ENCODE results near the gene AVP.

The AVP gene

GRCh38 chr20:3121955-3122610 lies 37.6 kb upstream of the AVP start:
- Histone ChIP-seq H3K36me3 (ENCODE audit: control insufficient read depth, low read length) (peaks cover 25% of the 10 kb centered on the region), H3F3A (ENCODE audit: control insufficient read depth, insufficient read depth) (no peaks in the 10 kb centered on the region), H3K27me3 (ENCODE audit: control insufficient read depth, low read length) (no peaks in the 10 kb centered on the region), H3K4me3 (ENCODE audit: low read length) (no peak overlapping the region), H3K4me1 (ENCODE audit: control insufficient read depth, low read length) (no peaks in the 10 kb centered on the region), H3K79me2 (ENCODE audit: control insufficient read depth, low read length) (no peaks in the 10 kb centered on the region), H4K20me1 (ENCODE audit: control insufficient read depth, insufficient read depth, low read depth, low read length) (no peaks in the 10 kb centered on the region), H3K4me2 (ENCODE audit: low read length) (no peak overlapping the region), H3K27ac (ENCODE audit: low read depth, low read length) (no peak overlapping the region), H3K9me2 (replicated peaks; ENCODE audit: control insufficient read depth, low read length) (no peaks in the 10 kb centered on the region), H3K9me3 (ENCODE audit: control insufficient read depth, insufficient read depth, low read length) (peaks cover 8% of the 10 kb centered on the region; the same call in 1 of the 2 replicates)
- TF ChIP-seq EZH2phosphoT487 (IDR thresholded peaks at IDR 0.05; ENCODE audit: borderline replicate concordance, low read length) = no peak
- TF ChIP-seq CTCF (IDR thresholded peaks at IDR 0.05; ENCODE audit: low read depth, low read length, poor library complexity, severe bottlenecking) = no peak

GRCh38 chr20:3121271-3121911 lies 36.9 kb upstream of the AVP start:
- H3K4me3 ChIP-seq (ENCODE audit: low read length) = no peak overlapping the region
- no peak overlapping the region for H3K4me2 ChIP-seq (ENCODE audit: low read length)
- H3K9me3 ChIP-seq (ENCODE audit: control insufficient read depth, insufficient read depth, low read length) = peaks cover 8% of the 10 kb centered on the region; the same call in 1 of the 2 replicates
- H3K9me2 ChIP-seq (replicated peaks; ENCODE audit: control insufficient read depth, low read length) = no peaks in the 10 kb centered on the region
- H3K4me1 ChIP-seq (ENCODE audit: control insufficient read depth, low read length) = no peaks in the 10 kb centered on the region
- H3F3A ChIP-seq (ENCODE audit: control insufficient read depth, insufficient read depth) = no peaks in the 10 kb centered on the region
- H4K20me1 ChIP-seq (ENCODE audit: control insufficient read depth, insufficient read depth, low read depth, low read length) = no peaks in the 10 kb centered on the region
- H3K27ac ChIP-seq (ENCODE audit: low read depth, low read length) = no peak overlapping the region
- no peaks in the 10 kb centered on the region for H3K27me3 ChIP-seq (ENCODE audit: control insufficient read depth, low read length)
- no peaks in the 10 kb centered on the region for H3K79me2 ChIP-seq (ENCODE audit: control insufficient read depth, low read length)
- H3K36me3 ChIP-seq (ENCODE audit: control insufficient read depth, low read length) = peaks cover 25% of the 10 kb centered on the region
- TF ChIP-seq EZH2phosphoT487 (IDR thresholded peaks at IDR 0.05; ENCODE audit: borderline replicate concordance, low read length) = no peak
- no peak for TF ChIP-seq CTCF (IDR thresholded peaks at IDR 0.05; ENCODE audit: low read depth, low read length, poor library complexity, severe bottlenecking)

- H3K27me3 ChIP-seq (ENCODE audit: control insufficient read depth, low read length) = no peaks in the 10 kb centered on the region
- H3K9me2 ChIP-seq (replicated peaks; ENCODE audit: control insufficient read depth, low read length) = no peaks in the 10 kb centered on the region
- no peak overlapping the region for H3K4me3 ChIP-seq (ENCODE audit: low read length)
- TF ChIP-seq CTCF (IDR thresholded peaks at IDR 0.05; ENCODE audit: low read depth, low read length, poor library complexity, severe bottlenecking) = no peak
- no peak for TF ChIP-seq EZH2phosphoT487 (IDR thresholded peaks at IDR 0.05; ENCODE audit: borderline replicate concordance, low read length)
- H3K27ac ChIP-seq (ENCODE audit: low read depth, low read length) = no peak overlapping the region
- H3K4me2 ChIP-seq (ENCODE audit: low read length) = no peak overlapping the region
- H3K36me3 ChIP-seq (ENCODE audit: control insufficient read depth, low read length) = peaks cover 25% of the 10 kb centered on the region
- no peaks in the 10 kb centered on the region for H3K79me2 ChIP-seq (ENCODE audit: control insufficient read depth, low read length)
- H3F3A ChIP-seq (ENCODE audit: control insufficient read depth, insufficient read depth) = no peaks in the 10 kb centered on the region
- H3K4me1 ChIP-seq (ENCODE audit: control insufficient read depth, low read length) = no peaks in the 10 kb centered on the region
- H3K9me3 ChIP-seq (ENCODE audit: control insufficient read depth, insufficient read depth, low read length) = peaks cover 8% of the 10 kb centered on the region; the same call in 1 of the 2 replicates
- no peaks in the 10 kb centered on the region for H4K20me1 ChIP-seq (ENCODE audit: control insufficient read depth, insufficient read depth, low read depth, low read length)
These were observed 34.5 kb upstream of the AVP start for GRCh38 chr20:3119044-3119443.

All from DOHH2 (cell line).